ENCODE data around the gene ALKAL2.
A peak's percentile ranks its signal among the peaks of the same experiment; 100 is the strongest.
"Not testable (repeated sequence)": the region's sequence is repeated elsewhere in the genome, so short reads cannot be mapped to it uniquely, and the experiment has no call there.

The ALKAL2 gene

GRCh38 chr2:287911-288757 lies at the start of gene ALKAL2:
TSS of gene ALKAL2 (minus strand) at chr2:288091. CDS start at chr2:287835, 256 bp downstream.
- TF ChIP-seq CTCF (IDR thresholded peaks at IDR 0.05; ENCODE audit: insufficient read depth, low read length, poor library complexity, severe bottlenecking), result no peak
- no peak within 1 kb of the TSS; the same call in 1 of the 2 replicates for H3K4me3 ChIP-seq (replicated peaks; ENCODE audit: low read depth, low read length)
- DNase-seq (ENCODE audit: extremely low read depth, insufficient read length), result no peak
- H3K27me3 ChIP-seq (replicated peaks; ENCODE audit: control insufficient read depth, insufficient read depth, low read length), result no peaks in the 10 kb centered on the region; the same call in 1 of the 2 replicates
- H3K36me3 ChIP-seq (ENCODE audit: control insufficient read depth, insufficient read depth, low read length), result no peaks in the 10 kb centered on the region; the same call in 1 of the 2 replicates

GRCh38 chr2:336949-337348 lies 49.1 kb upstream of the ALKAL2 start:
- not testable (repeated sequence) for H3K36me3 ChIP-seq (ENCODE audit: control insufficient read depth, insufficient read depth, low read length); DNase-seq (ENCODE audit: extremely low read depth, insufficient read length); H3K27me3 ChIP-seq (replicated peaks; ENCODE audit: control insufficient read depth, insufficient read depth, low read length); H3K4me3 ChIP-seq (replicated peaks; ENCODE audit: low read depth, low read length)

GRCh38 chr2:336360-336759 lies 48.5 kb upstream of the ALKAL2 start:
- DNase-seq (ENCODE audit: extremely low read depth, insufficient read length), result no peak
- Histone ChIP-seq H3K4me3 (replicated peaks; ENCODE audit: low read depth, low read length) (no peak overlapping the region), H3K36me3 (ENCODE audit: control insufficient read depth, insufficient read depth, low read length) (no peaks in the 10 kb centered on the region), H3K27me3 (replicated peaks; ENCODE audit: control insufficient read depth, insufficient read depth, low read length) (no peaks in the 10 kb centered on the region)
- no peak for TF ChIP-seq CTCF (IDR thresholded peaks at IDR 0.05; ENCODE audit: insufficient read depth, low read length, poor library complexity, severe bottlenecking)

GRCh38 chr2:332592-332991 lies 44.7 kb upstream of the ALKAL2 start:
- DNase-seq (ENCODE audit: extremely low read depth, insufficient read length), result no peak

GRCh38 chr2:328761-329160 lies 40.9 kb upstream of the ALKAL2 start:
- H3K4me3 ChIP-seq (replicated peaks; ENCODE audit: low read depth, low read length), result no peak overlapping the region
- no peaks in the 10 kb centered on the region for H3K36me3 ChIP-seq (ENCODE audit: control insufficient read depth, insufficient read depth, low read length)
- DNase-seq (ENCODE audit: extremely low read depth, insufficient read length), result no peak
- TF ChIP-seq CTCF (IDR thresholded peaks at IDR 0.05; ENCODE audit: insufficient read depth, low read length, poor library complexity, severe bottlenecking), result no peak
- no peaks in the 10 kb centered on the region for H3K27me3 ChIP-seq (replicated peaks; ENCODE audit: control insufficient read depth, insufficient read depth, low read length)

More at GRCh38 chr2:332592-332991, 44.7 kb upstream of the ALKAL2 start:
- Histone ChIP-seq H3K36me3 (ENCODE audit: control insufficient read depth, insufficient read depth, low read length) (no peaks in the 10 kb centered on the region), H3K27me3 (replicated peaks; ENCODE audit: control insufficient read depth, insufficient read depth, low read length) (no peaks in the 10 kb centered on the region), H3K4me3 (replicated peaks; ENCODE audit: low read depth, low read length) (no peak overlapping the region)
- TF ChIP-seq CTCF (IDR thresholded peaks at IDR 0.05; ENCODE audit: insufficient read depth, low read length, poor library complexity, severe bottlenecking), result peak; percentile 19

GRCh38 chr2:323035-323434 lies 35.1 kb upstream of the ALKAL2 start:
- H3K36me3 ChIP-seq (ENCODE audit: control insufficient read depth, insufficient read depth, low read length), result no peaks in the 10 kb centered on the region
- H3K27me3 ChIP-seq (replicated peaks; ENCODE audit: control insufficient read depth, insufficient read depth, low read length), result no peaks in the 10 kb centered on the region
- no peak for TF ChIP-seq CTCF (IDR thresholded peaks at IDR 0.05; ENCODE audit: insufficient read depth, low read length, poor library complexity, severe bottlenecking)
- no peak overlapping the region for H3K4me3 ChIP-seq (replicated peaks; ENCODE audit: low read depth, low read length)
- DNase-seq (ENCODE audit: extremely low read depth, insufficient read length), result no peak
